Loucy (cell line): Measurements from ENCODE around the gene SPSB1.

Experiments used
- H2AFZ ChIP-seq: fragments of 200-600 bp; sonication (generic); 2 replicates; pipeline ENCODE4 v1.6.0; 2016; ENCODE audit warnings: antibody characterized with exemption, mild to moderate bottlenecking, low read length, moderate library complexity
- H3F3A ChIP-seq: fragments of 200-600 bp; 2 replicates; pipeline ENCODE4 v1.6.0; 2016; ENCODE audit warnings: antibody characterized with exemption, low read depth, mild to moderate bottlenecking
- H3K27me3 ChIP-seq: fragments of 200-600 bp; sonication (generic); 2 replicates; pipeline ENCODE4 v1.6.1; 2014; ENCODE audit warnings: low read length, mild to moderate bottlenecking; ENCODE audit not compliant: insufficient read depth, poor library complexity, severe bottlenecking
- H3K36me3 ChIP-seq: fragments of 200-600 bp; sonication (generic); 2 replicates; pipeline ENCODE4 v1.6.1; 2016; ENCODE audit warnings: low read length; ENCODE audit not compliant: insufficient read depth
- H3K4me1 ChIP-seq: fragments of 200-600 bp; sonication (generic); 2 replicates; pipeline ENCODE4 v1.5.1; 2014; ENCODE audit warnings: low read length, mild to moderate bottlenecking; ENCODE audit not compliant: insufficient read depth, poor library complexity, severe bottlenecking
- H3K4me2 ChIP-seq: fragments of 200-600 bp; sonication (generic); 2 replicates; pipeline ENCODE4 v1.6.0; 2014; ENCODE audit warnings: antibody characterized with exemption, low read length, low read depth, mild to moderate bottlenecking; ENCODE audit not compliant: poor library complexity, severe bottlenecking
- H3K4me3 ChIP-seq: fragments of 200-600 bp; sonication (generic); 2 replicates; pipeline ENCODE4 v1.5.1; 2014; ENCODE audit warnings: low read length, mild to moderate bottlenecking, mixed read lengths; ENCODE audit not compliant: poor library complexity, severe bottlenecking
- H3K79me2 ChIP-seq: fragments of 200-600 bp; sonication (generic); 2 replicates; pipeline ENCODE4 v1.6.1; 2014; ENCODE audit warnings: low read length; ENCODE audit not compliant: insufficient read depth
- H3K9ac ChIP-seq: fragments of 200-600 bp; sonication (generic); 2 replicates; pipeline ENCODE4 v1.6.0; 2014; ENCODE audit warnings: mild to moderate bottlenecking, low read depth, low read length, moderate library complexity; ENCODE audit not compliant: poor library complexity, severe bottlenecking
- H3K9me2 ChIP-seq: fragments of 200-600 bp; sonication (generic); replicated peaks from 2 replicates; pipeline ENCODE4 v1.6.1; 2016; ENCODE audit warnings: low read depth, low read length, mixed read lengths
- H3K9me3 ChIP-seq: fragments of 200-600 bp; sonication (generic); 2 replicates; pipeline ENCODE4 v1.6.1; 2014; ENCODE audit warnings: mild to moderate bottlenecking, antibody characterized with exemption, low read length, low read depth; ENCODE audit not compliant: insufficient read depth
- H4K20me1 ChIP-seq: fragments of 200-600 bp; sonication (generic); 2 replicates; pipeline ENCODE4 v1.6.0; 2014; ENCODE audit warnings: antibody characterized with exemption, low read length, mild to moderate bottlenecking; ENCODE audit not compliant: insufficient read depth, poor library complexity, severe bottlenecking
- CTCF ChIP-seq: fragments of 200-600 bp; sonication (generic); conservative IDR thresholded peaks from 2 replicates; pipeline ENCODE4 v1.5.1; 2014; ENCODE audit warnings: mild to moderate bottlenecking, antibody characterized with exemption, low read length
- EZH2phosphoT487 ChIP-seq: fragments of 200-600 bp; IDR thresholded peaks from 2 replicates; pipeline ENCODE4 v1.6.1; 2018; ENCODE audit warnings: antibody characterized with exemption, mild to moderate bottlenecking, moderate library complexity, borderline replicate concordance

The SPSB1 gene

DNA sequence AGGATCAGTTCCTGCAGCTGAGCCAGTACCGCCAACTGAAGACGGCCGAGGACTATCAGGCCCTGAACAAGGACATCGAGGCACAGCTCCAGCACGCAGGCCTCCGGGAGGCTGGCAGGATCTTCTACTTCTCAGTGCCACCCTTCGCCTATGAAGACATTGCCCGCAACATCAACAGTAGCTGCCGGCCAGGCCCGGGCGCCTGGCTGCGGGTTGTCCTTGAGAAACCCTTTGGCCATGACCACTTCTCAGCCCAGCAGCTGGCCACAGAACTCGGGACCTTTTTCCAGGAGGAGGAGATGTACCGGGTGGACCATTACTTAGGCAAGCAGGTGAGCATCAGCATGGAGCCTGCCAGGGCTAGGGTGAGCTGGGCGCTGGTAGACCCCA is 47.5 kb upstream of the SPSB1 start:
- Histone ChIP-seq H3K4me1 (peaks cover 81% of the 10 kb centered on the region), H2AFZ (no peak overlapping the region), H3K79me2 (peaks cover 81% of the 10 kb centered on the region), H3K36me3 (no peaks in the 10 kb centered on the region), H3F3A (no peaks in the 10 kb centered on the region), H3K4me2 (peak overlapping the region; percentile 81), H3K9ac (peak overlapping the region; percentile 33), H3K4me3 (peak overlapping the region; percentile 43), H4K20me1 (no peaks in the 10 kb centered on the region), H3K9me2 (no peaks in the 10 kb centered on the region), H3K9me3 (no peaks in the 10 kb centered on the region), H3K27me3 (no peaks in the 10 kb centered on the region)
- TF ChIP-seq EZH2phosphoT487 (no peak), CTCF (no peak)

GRCh38 chr1:9245661-9246060 is 47.0 kb upstream of the SPSB1 start:
- Histone ChIP-seq H3K27me3 (no peaks in the 10 kb centered on the region), H3K9ac (peak overlapping the region; percentile 33), H3F3A (no peaks in the 10 kb centered on the region), H2AFZ (no peak overlapping the region), H3K4me3 (peak overlapping the region; percentile 43), H3K9me3 (no peaks in the 10 kb centered on the region), H3K36me3 (no peaks in the 10 kb centered on the region), H3K4me2 (peak overlapping the region; percentile 81), H3K4me1 (peaks cover 77% of the 10 kb centered on the region), H4K20me1 (peaks cover 3% of the 10 kb centered on the region), H3K79me2 (peaks cover 81% of the 10 kb centered on the region), H3K9me2 (no peaks in the 10 kb centered on the region)
- no peak for TF ChIP-seq EZH2phosphoT487
- no peak for TF ChIP-seq CTCF

- peak overlapping the region; percentile 33 for H3K9ac ChIP-seq
- H2AFZ ChIP-seq = no peak overlapping the region
- peak overlapping the region; percentile 45 for H3K4me3 ChIP-seq
- H3F3A ChIP-seq = no peaks in the 10 kb centered on the region
- H3K27me3 ChIP-seq = no peaks in the 10 kb centered on the region
- no peaks in the 10 kb centered on the region for H3K36me3 ChIP-seq
- H3K4me2 ChIP-seq = peak overlapping the region; percentile 81
- H3K79me2 ChIP-seq = peaks cover 81% of the 10 kb centered on the region
- no peaks in the 10 kb centered on the region for H3K9me3 ChIP-seq
- H3K9me2 ChIP-seq = no peaks in the 10 kb centered on the region
- peaks cover 3% of the 10 kb centered on the region for H4K20me1 ChIP-seq
- TF ChIP-seq CTCF (no peak), EZH2phosphoT487 (no peak)
- peaks cover 72% of the 10 kb centered on the region for H3K4me1 ChIP-seq
Measured at GRCh38 chr1:9246215-9246614, 46.5 kb upstream of the SPSB1 start.
